ENCODE data around the gene CAND2.

CAND2 gene

DNA sequence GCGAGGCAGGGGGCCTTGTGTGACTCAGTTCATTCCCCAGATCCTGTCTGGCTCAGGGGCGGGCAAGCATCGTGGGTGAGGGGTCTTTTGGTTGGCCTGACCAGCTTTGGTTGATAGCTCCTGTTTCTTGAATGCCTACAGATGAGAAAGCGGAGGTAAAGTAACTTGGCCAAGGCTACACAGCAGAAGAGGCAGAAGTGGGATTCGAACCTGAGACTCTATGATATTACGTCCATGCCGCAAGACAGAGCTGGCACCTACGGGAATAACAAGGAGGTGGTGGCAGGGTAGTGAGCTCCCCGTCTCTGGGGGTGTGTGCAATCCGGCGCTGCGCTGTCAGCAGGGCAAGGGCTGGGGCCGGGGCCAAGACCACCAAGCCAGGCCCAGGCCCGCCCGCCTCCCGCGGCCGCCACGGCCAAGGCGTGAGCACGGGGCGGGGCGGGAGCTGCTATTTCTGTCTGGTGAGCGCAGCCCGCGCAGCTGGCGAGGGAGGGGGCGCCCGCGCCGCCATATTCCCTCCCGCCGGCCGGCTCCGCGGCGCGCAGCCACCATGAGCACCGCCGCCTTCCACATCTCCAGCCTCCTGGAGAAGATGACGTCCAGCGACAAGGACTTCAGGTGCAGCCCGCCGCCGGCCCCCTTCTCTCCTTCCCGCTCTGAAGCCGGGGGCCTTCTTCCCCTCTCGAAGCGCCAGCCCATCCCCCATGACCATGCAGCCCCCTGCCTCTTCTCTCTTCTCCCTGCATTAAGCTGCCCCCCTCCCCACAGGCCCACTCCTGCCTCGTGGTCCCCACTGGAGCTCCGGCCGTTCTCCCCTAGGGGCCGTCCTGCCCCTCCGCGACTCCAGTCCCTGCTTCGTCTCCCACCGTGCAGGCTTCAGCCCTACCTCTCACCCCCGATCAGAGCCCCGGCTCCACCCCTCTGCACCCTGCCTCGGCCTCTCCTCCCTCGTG, at the start of gene CAND2:
Gene CAND2 (plus strand): TSS at position 510 of the 953 bp plus-strand sequence. CDS start 41 bp downstream, at position 551.
- DNase-seq (ENCODE audit: low read depth in 1 of 2, low spot score in 1 of 2): peak in 1 of 2 donors; percentile 11

DNA sequence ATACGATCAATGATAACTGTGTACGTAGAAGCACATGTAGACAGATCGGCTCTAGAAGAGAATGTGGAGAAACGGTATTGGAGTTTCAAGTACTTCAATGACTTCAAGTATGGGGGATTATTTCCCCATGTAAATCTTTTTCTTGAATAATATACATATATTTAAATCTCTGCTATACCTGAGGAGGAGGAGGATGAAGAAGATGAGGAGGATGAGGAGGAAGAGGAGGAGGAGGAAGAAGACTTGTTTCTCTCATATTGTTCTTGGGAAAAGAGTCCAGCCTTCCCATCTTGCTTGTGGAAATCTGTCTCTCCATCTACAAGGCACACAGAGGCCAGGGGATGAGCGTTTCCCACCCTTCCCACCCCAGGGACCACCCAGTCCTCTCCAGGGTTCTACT, 48.0 kb upstream of the CAND2 start:
- DNase-seq (ENCODE audit: low read depth in 1 of 2, low spot score in 1 of 2): no peak

DNA sequence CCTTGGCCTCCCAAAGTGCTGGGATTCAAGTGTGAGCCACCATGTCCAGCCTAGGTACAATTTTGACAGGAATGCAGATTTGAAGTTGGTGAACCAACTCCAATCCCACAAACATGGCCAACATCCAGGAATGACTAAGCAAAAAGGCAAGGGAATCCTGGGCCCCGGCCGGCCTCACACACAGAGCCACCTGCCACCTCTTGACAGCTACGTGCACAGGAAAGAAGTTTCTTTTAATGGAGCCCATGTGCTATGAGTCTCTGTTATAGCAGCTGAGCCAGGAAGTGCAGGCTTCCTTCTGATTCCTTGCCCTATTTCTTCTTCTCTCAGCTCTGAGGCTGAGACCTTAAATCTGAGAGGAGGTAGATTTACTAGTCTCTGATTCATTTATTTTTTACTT, 46.3 kb upstream of the CAND2 start:
- DNase-seq (ENCODE audit: low read depth in 1 of 2, low spot score in 1 of 2): no peak

- peak in 1 of 2 donors; percentile 2 for DNase-seq (ENCODE audit: low read depth in 1 of 2, low spot score in 1 of 2)
These were observed 45.8 kb upstream of the CAND2 start for GRCh38 chr3:12750658-12751071.

DNA sequence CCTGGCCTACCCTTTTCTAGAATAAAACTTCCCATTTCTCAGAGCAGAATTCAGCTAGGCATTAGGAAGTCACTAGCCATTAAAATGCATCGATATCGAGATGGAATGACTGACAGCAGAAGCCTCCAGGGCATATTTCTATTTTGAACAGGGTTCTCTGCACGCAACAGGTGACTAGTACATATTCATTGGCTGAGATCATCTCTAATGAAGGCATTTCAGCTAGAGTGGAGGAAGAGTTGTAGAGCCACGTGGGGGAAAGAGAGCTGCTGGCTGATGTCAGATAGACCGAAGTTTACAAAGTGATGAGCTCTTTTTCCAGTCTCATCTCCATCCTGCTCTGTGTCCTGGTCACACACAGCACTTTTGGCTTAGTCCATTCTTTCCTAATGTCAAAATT, 44.9 kb upstream of the CAND2 start:
- DNase-seq (ENCODE audit: low read depth in 1 of 2, low spot score in 1 of 2): no peak

- DNase-seq (ENCODE audit: low read depth in 1 of 2, low spot score in 1 of 2): no peak
These were observed 44.4 kb upstream of the CAND2 start for GRCh38 chr3:12752102-12752501.

- DNase-seq (ENCODE audit: low read depth in 1 of 2, low spot score in 1 of 2): no peak
These were observed 43.7 kb upstream of the CAND2 start for GRCh38 chr3:12752809-12753208.

- no peak for DNase-seq (ENCODE audit: low read depth in 1 of 2, low spot score in 1 of 2)
These were observed 43.0 kb upstream of the CAND2 start for GRCh38 chr3:12753275-12754028.

- DNase-seq (ENCODE audit: low read depth in 1 of 2, low spot score in 1 of 2): no peak
These were observed 42.2 kb upstream of the CAND2 start for GRCh38 chr3:12754313-12754712.

- no peak for DNase-seq (ENCODE audit: low read depth in 1 of 2, low spot score in 1 of 2)
These were observed 40.7 kb upstream of the CAND2 start for GRCh38 chr3:12755754-12756153.

DNA sequence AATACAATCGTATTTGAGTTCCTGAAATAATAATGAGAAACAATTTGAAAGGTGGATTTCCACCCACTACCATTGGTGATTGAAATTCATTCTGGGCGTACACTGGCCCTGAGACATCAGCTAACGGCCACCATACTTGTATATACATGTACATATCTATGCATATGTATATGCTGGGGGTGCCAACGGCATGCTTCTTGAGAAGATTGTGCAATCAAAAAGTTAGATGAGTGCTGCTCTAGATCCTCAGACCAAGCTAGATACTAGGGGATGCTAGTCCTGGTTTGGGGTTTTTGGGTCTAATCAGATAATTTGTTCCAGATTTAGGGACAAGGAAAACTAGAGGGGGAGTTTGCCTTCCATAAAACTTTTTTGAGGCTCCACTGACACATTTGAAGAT, 40.3 kb upstream of the CAND2 start:
- no peak for DNase-seq (ENCODE audit: low read depth in 1 of 2, low spot score in 1 of 2)

DNA sequence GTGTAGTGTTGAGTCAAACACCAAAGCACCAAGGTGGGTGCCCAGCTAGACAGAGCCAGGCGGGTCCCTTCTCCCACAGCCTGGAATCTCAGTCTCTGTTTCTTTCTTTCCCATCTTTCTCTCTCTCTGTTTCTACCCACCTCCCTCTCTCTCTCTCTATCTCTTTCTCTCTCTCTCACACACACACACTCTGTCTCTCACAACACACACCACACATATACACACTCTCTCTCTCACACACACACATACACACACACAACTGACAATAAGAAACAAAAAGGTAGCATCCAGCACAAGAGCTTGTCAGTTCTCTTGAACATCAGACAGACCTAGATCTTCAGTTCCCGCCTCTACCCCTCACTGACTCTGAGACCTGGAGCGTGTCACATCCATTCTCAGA, 39.8 kb upstream of the CAND2 start:
- no peak for DNase-seq (ENCODE audit: low read depth in 1 of 2, low spot score in 1 of 2)

DNA sequence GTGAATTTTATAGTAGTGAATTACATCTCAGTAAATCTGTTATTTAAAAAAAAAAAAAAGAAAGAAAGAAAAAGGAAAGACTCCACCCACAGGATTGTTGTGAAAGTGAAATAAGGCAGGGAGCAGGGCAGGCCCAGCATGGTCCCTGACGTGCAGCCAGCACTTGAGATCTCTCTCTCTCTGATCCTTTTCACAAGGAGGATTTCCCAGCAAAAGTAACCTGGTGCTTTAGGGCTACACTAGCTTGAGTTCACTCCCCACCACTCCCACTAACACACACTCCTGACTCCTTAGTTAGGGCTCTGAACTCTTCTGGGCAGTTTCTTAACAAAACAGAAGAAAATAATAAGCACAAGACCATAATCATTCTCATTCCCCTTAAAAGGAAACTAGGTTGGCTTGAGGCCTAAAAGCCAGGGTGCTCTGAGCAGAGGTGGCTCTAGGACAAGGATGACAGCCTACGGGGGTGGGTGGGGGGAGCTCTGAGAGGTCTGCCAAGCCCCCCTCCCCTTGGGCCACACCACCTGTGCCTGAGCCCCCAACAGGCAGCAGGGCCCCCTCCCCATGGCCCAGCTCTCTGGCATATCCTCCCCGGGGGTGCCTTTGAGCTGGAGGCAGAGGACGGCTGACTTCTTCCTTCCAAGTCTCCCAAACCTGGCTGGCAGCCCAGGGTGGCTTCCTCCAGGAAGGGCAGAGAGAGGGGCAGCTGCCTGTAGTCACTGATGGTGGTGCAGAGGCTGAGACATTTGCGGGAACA, 38.3 kb upstream of the CAND2 start:
- no peak for DNase-seq (ENCODE audit: low read depth in 1 of 2, low spot score in 1 of 2)

GRCh38 chr3:12759097-12759679, 37.3 kb upstream of the CAND2 start, which contains the start of gene TMEM40:
TMEM40 (minus strand) TSS chr3:12759259; CDS start chr3:12749832, 9,427 bp downstream.
- DNase-seq (ENCODE audit: low read depth in 1 of 2, low spot score in 1 of 2): no peak

DNA sequence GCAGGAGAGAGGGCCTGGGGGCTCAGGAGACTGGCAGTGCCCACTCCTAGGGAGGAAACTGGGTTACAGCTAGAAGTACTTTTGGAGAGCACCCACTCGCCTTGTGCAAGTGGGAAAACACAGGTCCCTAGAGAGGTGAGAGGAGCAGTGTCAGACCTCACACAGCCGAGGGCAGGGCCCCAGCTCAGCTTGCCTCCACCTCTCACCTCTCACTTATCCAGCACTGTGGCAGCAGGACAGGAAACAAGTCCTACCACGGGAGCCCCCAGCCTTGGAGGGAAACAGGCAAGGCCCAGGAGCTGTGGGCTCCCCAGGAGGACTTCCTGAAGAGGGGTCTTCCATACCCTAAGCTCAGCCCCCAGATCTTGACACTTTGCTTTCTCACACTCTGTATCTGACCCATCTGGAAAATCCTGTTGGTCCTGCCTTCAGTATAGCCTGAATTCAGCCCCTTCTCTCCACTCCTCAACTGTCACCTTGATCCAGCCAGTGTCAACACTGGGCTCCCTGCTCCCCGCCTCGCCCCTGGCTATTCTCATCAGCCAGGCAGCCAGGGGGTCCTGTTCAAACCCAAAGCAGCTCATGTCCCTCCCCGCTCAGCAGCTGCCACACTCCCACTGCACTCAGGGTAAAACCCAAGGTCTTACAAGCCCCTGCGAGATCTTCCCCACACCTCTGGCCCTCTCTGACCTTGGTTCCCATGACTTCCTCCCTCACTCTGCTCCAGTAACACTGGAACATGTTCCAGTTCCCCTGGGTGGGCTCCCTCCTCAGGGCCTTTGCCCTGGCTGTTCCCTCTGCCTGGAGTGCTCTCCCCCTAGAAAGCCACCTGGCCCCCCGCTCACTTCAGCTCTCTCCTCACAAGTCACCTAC, 36.6 kb upstream of the CAND2 start:
- no peak for DNase-seq (ENCODE audit: low read depth in 1 of 2, low spot score in 1 of 2)

GRCh38 chr3:12764171-12764776, 32.2 kb upstream of the CAND2 start:
- no peak for DNase-seq (ENCODE audit: low read depth in 1 of 2, low spot score in 1 of 2)

GRCh38 chr3:12766541-12766940, 29.9 kb upstream of the CAND2 start:
- no peak for DNase-seq (ENCODE audit: low read depth in 1 of 2, low spot score in 1 of 2)

GRCh38 chr3:12768579-12769527, 27.6 kb upstream of the CAND2 start:
- no peak for DNase-seq (ENCODE audit: low read depth in 1 of 2, low spot score in 1 of 2)
